GM18861 (cell line): ENCODE measurements around the gene FRMPD1.

Experiments used
- ATAC-seq: cut with Tn5 transposase; IDR thresholded peaks from one replicate; pipeline ENCODE4 v1.9.1; 2021; ENCODE audit not compliant: unreplicated experiment

Gene FRMPD1

DNA sequence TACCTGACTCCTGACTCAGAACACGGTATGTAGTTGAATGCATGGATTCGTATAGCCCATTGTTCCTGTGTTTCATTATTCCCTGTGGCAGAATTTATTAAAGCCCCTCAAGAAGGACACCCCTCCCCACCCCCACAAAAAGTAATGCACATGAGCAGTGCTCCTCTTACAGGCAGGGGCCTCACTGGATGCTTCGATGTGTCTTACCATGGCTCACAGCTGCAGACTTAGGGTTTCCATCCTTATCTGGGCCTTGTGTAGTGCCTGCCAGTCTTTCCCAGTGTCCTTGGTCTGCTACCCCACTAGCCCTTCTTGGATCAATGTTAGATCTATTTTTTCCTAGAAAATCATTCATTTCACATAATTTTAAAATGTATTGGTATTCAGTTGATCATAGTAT, 119.2 kb downstream of the FRMPD1 start:
- no peak for ATAC-seq

DNA sequence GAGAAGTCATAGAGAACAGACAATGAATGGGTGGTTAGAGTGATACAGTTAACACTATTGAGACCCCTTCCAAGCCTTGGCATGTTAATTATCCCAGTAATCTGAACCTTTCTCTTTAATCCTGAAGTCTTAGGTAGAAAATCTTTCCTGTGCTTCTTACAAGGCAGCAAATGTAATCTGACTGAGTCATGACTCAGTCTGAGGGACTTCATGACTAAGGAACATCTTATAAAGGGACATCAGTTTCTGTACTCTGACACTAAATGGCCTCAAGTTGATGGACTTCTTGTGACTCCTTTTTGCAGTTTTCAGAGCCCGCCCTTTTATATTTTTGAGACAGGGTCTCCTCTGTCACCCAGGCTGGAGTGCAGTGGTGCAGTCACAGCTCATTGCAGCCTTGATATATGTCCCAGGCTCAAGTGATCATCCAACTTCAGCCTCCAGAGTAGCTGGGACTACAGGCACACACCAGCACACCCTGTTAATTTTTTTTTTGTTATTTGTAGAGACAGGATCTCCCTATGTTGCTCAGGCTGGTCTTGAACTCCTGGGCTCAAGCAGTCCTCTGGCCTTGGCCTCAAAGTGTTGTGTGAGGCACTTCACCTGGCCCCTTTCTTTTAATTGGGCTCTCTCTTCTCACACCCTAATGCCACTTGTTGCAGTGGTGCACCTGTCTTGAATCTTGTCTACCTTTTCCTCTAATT, 124.6 kb downstream of the FRMPD1 start:
- ATAC-seq = no peak

- ATAC-seq = no peak
Measured at GRCh38 chr9:37776328-37776727, 125.6 kb downstream of the FRMPD1 start.

GRCh38 chr9:37778534-37778933, 127.8 kb downstream of the FRMPD1 start:
- no peak for ATAC-seq

DNA sequence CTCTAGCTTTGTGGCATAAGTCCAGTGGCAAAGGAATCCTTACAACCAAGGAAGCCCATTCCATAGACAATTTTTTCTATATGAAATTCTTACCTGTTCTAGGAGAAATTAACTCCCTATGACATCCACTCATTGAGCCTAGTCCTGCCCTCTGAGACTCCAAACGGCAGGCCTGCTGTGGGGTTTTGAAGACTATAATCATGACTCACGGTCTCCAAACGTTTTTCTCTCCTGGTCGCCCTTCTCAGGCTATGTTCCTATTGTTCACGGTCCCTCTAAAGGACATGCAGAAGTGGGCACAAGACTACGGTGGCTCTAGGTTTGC, 133.5 kb downstream of the FRMPD1 start:
- no peak for ATAC-seq

DNA sequence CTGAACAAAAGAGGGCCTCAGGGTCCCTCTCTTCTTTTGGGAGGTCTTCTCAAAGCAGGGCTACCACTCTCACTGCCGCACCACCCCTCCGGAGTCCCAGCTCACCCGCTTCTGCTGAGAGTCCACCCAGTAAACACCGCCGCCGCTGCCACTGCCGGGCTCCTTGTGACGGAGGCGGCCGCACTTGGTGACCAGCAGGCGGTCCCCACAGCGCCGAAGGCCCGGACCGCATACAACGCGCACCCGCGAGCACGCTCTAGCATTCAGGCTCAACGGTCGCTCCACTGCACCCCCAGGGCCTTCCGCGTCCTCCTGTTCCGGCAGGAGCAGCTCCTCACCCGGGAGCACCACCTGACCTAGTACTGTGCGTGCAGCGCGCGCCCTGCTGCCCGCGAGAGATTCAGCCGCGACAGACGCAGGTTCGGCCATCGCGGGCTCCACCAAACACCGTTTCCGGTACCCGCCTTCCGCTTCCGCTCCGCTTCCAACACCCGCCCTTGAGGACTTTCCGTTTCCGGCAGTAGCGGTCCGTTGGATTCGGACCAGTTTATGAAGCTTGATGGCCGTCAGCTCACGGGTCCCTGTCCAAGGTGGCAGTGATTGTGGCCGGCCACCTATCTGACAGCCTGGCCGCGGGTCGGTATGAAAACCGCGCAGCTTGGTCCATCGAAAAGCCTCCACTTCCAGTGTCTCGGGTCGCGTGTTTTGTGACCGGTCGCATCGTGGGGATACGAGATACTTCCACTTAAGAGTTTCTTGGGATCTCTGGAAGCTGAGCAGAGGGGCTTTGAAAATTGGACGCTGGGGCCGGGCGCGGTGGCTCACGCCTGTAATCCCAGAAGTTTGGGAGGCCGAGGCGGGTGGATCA, 134.1 kb downstream of the FRMPD1 start, which contains the start of gene EXOSC3:
Gene EXOSC3, minus strand, starts transcription at position 449 of the 868 bp plus-strand sequence. Its CDS starts 20 bp downstream, at position 429.
- ATAC-seq = peak; percentile 77

DNA sequence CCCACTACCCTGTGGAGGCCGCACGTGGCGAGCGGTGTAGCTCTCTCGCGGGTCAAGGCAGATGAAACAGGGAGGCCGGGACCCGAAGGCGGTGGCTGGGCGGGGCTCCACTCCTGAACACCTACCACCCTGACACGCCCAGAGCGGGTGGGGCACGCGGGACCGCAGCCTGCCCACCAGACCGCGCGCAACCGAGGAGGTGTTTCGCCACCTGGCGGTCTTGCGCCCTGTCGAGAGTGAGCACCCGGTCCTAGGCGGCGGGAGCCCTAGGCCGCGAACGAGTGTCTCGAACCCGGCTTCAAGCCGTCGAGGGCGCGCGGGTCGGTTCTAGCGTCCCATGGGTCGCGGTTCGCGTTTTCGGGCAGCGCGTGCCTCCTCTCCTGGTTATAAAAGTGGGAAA, 136.3 kb downstream of the FRMPD1 start:
- ATAC-seq = no peak

DNA sequence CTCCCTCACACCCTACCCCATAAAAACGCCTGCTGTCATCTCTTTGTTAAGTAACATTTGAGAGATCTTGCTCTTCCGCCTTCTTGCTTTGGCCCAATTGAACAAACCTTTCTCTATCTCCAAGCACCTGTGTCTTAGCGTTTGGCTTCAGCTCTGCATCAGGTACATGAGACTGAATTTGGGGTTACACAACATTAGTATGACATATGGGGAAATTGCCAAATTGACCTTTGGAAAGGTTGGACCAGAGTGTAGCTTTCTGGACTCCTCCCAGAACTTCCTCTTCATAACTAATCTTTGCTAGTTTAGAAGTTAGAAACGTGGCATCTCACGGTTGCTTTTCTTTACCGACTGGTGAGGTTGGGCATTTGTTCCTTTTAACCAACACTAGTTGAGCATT, 137.6 kb downstream of the FRMPD1 start:
- ATAC-seq = no peak

DNA sequence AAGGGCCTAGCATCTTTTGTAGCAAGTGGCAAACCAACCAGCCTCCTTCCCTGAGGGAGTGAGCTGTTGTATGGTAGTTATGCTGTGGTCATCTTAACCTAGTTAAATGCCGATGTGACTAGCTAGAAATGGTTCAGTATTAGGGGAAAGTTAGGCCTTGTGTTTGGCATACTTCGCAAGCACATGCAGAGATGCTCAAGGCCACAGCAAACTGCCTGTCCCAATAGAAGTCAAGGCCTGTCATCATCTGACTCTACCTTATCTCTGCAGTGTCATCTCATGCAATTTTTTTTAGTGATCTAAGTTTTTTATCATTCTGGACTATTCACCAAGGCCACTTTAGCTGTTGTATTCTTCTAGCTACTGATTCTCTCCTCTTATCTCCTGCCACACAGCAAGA, 139.3 kb downstream of the FRMPD1 start:
- no peak for ATAC-seq

- ATAC-seq = no peak
Measured at GRCh38 chr9:37792122-37792521, 141.4 kb downstream of the FRMPD1 start.

GRCh38 chr9:37796232-37796631, 145.5 kb downstream of the FRMPD1 start:
- ATAC-seq = no peak
